Immature natural killer cell (primary cell): ENCODE data around the gene AFAP1. TPM values are rescaled to one million over a fixed set of nuclear protein-coding genes. Genes with fewer than 3 reads are reported as not detected.

Source experiments
- DNase-seq, 3 donors: peaks; one replicate each; pipeline ENCODE4 v3.0.0; 2022; ENCODE audit warnings: mixed read lengths in 1 of 3
- H3K27ac Mint-ChIP-seq, 6 donors: one replicate each; pipeline ENCODE4 v1.8.0; 2020; ENCODE audit warnings: mixed read lengths in 6 of 6, mild to moderate bottlenecking in 5 of 6, inconsistent platforms in 4 of 6, moderate library complexity in 3 of 6
- H3K27me3 Mint-ChIP-seq, 3 donors: one replicate each; pipeline ENCODE4 v1.8.0; 2020 to 2021; ENCODE audit warnings: low read depth in 3 of 3, mild to moderate bottlenecking in 3 of 3, mixed read lengths in 3 of 3, moderate library complexity in 3 of 3, inconsistent platforms in 1 of 3
- H3K36me3 Mint-ChIP-seq, 3 donors: one replicate each; pipeline ENCODE4 v1.8.0; 2020; ENCODE audit warnings: mixed read lengths in 3 of 3, inconsistent platforms in 2 of 3, mild to moderate bottlenecking in 2 of 3
- H3K4me1 Mint-ChIP-seq, 2 donors: one replicate each; pipeline ENCODE4 v1.8.0; 2020; ENCODE audit warnings: inconsistent platforms in 2 of 2, mild to moderate bottlenecking in 2 of 2, mixed read lengths in 2 of 2, moderate library complexity in 1 of 2
- H3K4me3 Mint-ChIP-seq, 5 donors: one replicate each; pipeline ENCODE4 v1.8.0; 2020; ENCODE audit warnings: mild to moderate bottlenecking in 5 of 5, mixed read lengths in 5 of 5, inconsistent platforms in 3 of 5, moderate library complexity in 3 of 5
- H3K9me3 Mint-ChIP-seq, 6 donors: one replicate each; pipeline ENCODE4 v1.8.0; 2020; ENCODE audit warnings: mild to moderate bottlenecking in 6 of 6, mixed read lengths in 6 of 6, inconsistent platforms in 4 of 6, moderate library complexity in 3 of 6
- polyA plus RNA-seq, 3 donors: library from polyadenylated mRNA; unstranded; fragments of 300-500 nt; fragmentation: Illumina TruSeq; gene quantifications; one replicate each; pipeline ENCODE4 v1.2.3, GENCODE V29; 2021

Gene AFAP1
- polyA plus RNA-seq, 3 donors from 2014 or later: 0.32 to 1.2 TPM; not detected in 1

DNA sequence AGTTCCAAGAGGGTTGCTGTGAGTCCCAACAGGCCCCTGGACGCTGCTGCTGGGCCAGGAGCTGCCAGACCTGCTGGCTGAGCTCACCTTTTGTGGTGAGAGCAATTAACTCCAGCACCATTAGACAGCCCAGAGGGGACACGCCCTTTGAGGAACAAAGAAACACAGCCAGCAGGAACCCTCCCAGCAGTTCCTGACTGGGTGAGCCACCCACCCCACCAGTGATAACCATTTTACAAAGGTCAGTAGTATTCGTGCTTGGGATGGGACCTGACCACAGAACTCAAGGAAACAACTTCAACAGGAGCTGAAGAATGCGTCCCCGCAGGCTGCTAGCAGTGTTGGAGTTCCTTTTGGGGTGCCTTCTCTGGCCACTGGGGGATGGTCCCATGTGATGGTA lies 38.8 kb upstream of the AFAP1 start:
- no peaks in the 10 kb centered on the region for H3K9me3 Mint-ChIP-seq
- H3K4me1 Mint-ChIP-seq: peaks cover 35 to 46% of the 10 kb centered on the region in 2 donors
- H3K27ac Mint-ChIP-seq: no peak overlapping the region
- no peaks in the 10 kb centered on the region for H3K36me3 Mint-ChIP-seq
- DNase-seq: no peak
- peaks cover 2 to 3% (median 3%) of the 10 kb centered on the region in 3 donors for H3K27me3 Mint-ChIP-seq
- no peak overlapping the region for H3K4me3 Mint-ChIP-seq

DNA sequence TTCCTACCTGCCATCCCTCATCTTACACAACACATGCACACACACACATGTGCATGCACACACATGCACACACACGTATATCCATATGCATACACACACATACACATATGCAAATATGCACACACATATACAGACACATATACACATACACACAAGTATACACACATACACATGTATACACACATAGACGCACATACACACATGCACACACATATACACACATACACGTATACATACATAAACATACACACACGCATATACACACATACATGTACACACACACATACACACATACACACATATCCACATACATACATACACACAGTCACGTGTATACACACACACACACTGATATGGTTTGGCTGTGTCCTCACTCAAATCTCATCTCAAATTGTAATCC lies 37.0 kb upstream of the AFAP1 start:
- no peak for DNase-seq
- Mint-ChIP-seq H3K27me3 (peaks cover 2 to 3% (median 3%) of the 10 kb centered on the region in 3 donors), H3K27ac (peak overlapping the region in 2 of 6 donors; percentile 13 to 48), H3K4me3 (no peak overlapping the region), H3K4me1 (peaks cover 45 to 55% of the 10 kb centered on the region in 2 donors), H3K9me3 (no peaks in the 10 kb centered on the region), H3K36me3 (no peaks in the 10 kb centered on the region)

DNA sequence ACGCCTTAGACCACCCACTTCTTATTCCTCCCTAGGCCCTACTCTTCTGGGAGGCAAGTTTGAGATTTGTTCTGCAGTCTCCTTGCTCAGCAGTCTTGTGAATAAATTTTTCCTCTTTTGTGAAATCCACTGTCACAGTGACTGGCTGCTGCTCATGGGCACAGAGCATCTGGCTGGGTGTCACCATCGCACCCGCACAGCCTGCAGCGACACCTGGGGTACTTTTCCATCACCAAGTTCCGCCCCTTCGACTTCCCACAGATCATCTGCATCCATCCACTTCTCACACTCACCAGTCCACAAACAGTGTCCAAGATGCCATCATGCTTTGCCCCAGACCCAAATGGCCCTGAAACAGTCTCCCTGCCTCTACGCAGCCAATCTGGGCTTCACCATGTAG lies 36.4 kb upstream of the AFAP1 start:
- peaks cover 45 to 55% of the 10 kb centered on the region in 2 donors for H3K4me1 Mint-ChIP-seq
- peak overlapping the region in 4 of 6 donors; percentile 0 to 74 (median 57) for H3K27ac Mint-ChIP-seq
- no peak overlapping the region for H3K4me3 Mint-ChIP-seq
- no peaks in the 10 kb centered on the region for H3K9me3 Mint-ChIP-seq
- peaks cover 2 to 3% (median 3%) of the 10 kb centered on the region in 3 donors for H3K27me3 Mint-ChIP-seq
- no peak for DNase-seq
- H3K36me3 Mint-ChIP-seq: no peaks in the 10 kb centered on the region

DNA sequence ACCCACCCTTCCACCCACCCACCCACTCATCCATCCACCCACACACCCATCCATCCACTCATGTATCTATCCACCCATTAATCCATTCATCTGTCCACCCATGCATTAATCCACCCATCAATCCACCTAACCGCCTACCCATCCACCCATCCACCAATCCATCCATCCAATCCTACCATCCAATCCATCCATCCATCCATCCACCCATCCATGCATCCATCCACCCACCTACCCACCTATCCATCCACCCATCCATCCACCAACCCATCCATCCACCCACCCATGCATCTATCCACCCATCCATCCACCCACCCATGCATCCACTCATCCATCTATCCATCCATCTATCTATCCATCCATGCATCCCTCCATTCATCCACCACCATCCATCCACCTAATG lies 34.8 kb upstream of the AFAP1 start:
- Mint-ChIP-seq H3K4me3 (peak overlapping the region in 1 of 5 donors; percentile 9), H3K36me3 (peaks cover 0 to 4% (median 0%) of the 10 kb centered on the region in 3 donors), H3K9me3 (no peaks in the 10 kb centered on the region), H3K27ac (peak overlapping the region in 4 of 6 donors; percentile 10 to 95 (median 57)), H3K4me1 (peaks cover 61 to 70% of the 10 kb centered on the region in 2 donors), H3K27me3 (peaks cover 6 to 12% (median 8%) of the 10 kb centered on the region in 3 donors)
- no peak for DNase-seq

DNA sequence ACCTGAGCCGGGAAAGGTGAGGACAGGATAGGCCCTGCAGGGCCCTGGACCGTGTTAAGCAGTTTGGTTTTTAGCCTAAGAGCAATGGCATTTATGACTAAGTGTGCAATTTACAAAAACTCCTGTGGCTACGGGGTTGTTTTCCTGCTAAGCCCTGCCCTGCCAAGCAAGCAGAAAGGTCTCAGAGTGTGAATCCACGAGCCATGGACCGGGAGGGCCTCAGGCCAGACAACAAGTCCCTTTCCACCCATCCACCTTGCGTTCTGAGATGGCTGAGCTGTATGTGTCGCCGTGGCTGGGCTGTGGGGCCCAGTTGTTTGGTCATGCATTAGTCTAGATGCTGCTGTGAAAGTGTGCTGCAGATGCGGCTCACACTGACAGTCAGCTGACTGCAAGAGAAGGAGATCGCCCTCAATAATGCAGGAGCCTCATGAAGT lies 33.9 kb upstream of the AFAP1 start:
- no peaks in the 10 kb centered on the region for H3K9me3 Mint-ChIP-seq
- peak overlapping the region; percentile 65 to 98 (median 92) for H3K4me3 Mint-ChIP-seq
- H3K27me3 Mint-ChIP-seq: peaks cover 12 to 16% (median 13%) of the 10 kb centered on the region in 3 donors
- peaks cover 70 to 77% of the 10 kb centered on the region in 2 donors for H3K4me1 Mint-ChIP-seq
- peak overlapping the region; percentile 95 to 99 (median 97) for H3K27ac Mint-ChIP-seq
- H3K36me3 Mint-ChIP-seq: peaks cover 0 to 4% (median 0%) of the 10 kb centered on the region in 3 donors
- DNase-seq: no peak

DNA sequence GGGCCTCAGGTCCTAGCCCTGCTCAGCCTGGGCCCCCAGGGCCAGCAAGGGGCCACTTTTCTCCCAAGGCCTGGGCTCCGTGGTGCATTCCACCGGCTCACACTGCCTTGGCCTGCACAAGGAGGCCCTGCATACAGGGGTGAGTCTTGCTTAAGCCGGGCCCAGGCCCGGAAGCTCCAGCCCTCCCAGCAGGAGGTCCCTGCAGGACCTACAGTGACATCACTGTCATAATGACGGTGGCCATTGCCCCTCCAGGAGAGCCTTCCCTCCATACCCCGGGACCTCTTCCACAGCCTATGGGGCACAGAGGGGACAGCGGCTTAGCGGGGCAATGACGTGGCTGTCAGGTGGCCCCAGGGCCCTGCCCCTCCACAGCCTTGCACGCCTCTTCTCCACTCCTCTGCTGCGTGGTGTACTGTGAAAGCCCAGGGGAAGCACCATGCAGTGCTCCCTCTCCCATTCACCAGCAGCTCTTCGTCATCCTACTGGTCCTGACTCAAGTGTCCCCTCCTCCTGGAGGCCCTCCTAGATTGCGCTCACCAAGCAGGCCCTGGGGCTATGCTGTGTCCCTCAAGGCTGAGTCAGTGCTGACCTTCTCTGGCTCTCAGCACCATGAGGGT lies 32.3 kb upstream of the AFAP1 start:
- peak overlapping the region; percentile 95 to 99 (median 97) for H3K27ac Mint-ChIP-seq
- H3K4me3 Mint-ChIP-seq: peak overlapping the region; percentile 91 to 99 (median 96)
- no peak for DNase-seq
- no peaks in the 10 kb centered on the region for H3K9me3 Mint-ChIP-seq
- H3K27me3 Mint-ChIP-seq: peaks cover 13 to 23% (median 22%) of the 10 kb centered on the region in 3 donors
- peaks cover 85 to 91% of the 10 kb centered on the region in 2 donors for H3K4me1 Mint-ChIP-seq
- peaks cover 0 to 4% (median 0%) of the 10 kb centered on the region in 3 donors for H3K36me3 Mint-ChIP-seq

DNA sequence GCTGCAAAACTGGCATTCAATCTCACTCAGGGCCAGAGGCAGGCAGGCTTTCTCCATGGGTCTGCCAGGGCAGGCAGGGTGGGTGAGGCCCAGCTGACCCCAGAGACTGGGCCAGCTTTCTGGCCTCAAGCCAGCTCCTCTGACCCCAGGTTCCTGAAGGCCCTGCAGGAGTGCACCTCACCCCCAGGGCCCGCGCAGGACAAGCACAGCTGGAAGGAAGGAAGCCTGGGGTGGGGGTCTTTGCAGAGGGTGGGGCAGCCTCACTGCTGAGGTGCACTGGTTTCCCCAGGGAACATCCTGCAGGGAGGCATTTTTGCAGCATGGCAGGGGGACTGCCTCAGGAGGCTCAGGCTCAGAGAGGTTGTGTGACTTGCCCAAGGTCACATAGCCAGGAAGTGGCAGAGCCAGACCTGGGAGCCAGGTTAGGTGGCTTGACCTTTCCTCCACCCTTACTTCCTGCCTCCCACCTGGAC lies 31.5 kb upstream of the AFAP1 start:
- Mint-ChIP-seq H3K36me3 (peaks cover 0 to 4% (median 0%) of the 10 kb centered on the region in 3 donors), H3K4me3 (peak overlapping the region; percentile 91 to 99 (median 96)), H3K4me1 (peaks cover 91 to 93% of the 10 kb centered on the region in 2 donors), H3K27ac (peak overlapping the region; percentile 95 to 99 (median 97)), H3K9me3 (no peaks in the 10 kb centered on the region), H3K27me3 (peaks cover 13 to 23% (median 23%) of the 10 kb centered on the region in 3 donors)
- no peak for DNase-seq

DNA sequence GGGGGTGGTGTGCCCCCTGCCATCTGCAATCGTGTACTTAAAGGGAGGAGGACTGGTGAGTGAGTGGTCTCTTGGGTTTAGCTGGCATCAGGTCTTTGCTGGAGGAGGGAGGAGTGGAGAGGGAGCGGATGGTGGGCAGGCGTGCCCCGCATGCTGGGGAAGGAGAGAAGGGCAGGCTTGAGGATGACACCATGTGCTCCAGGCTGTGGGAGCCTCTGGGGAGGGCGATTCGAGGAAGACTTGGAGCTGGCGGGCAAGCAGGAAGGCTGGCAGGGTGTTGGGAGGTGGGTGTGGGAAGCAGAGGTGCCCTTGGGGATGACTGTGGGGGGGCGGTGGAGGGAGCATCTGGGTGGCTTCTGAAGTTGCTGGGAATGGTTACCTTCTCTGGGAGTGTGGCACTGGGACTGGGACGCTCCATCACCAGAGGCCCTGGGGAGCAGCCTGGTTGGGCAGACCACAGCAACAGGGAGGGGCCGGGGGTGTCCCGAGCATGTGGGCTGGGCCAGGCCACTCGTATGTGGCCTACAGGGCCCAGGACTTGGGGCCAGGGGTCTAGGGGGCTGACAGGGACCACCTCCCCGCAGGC lies 30.8 kb upstream of the AFAP1 start:
- DNase-seq: no peak
- no peaks in the 10 kb centered on the region for H3K9me3 Mint-ChIP-seq
- H3K4me3 Mint-ChIP-seq: peak overlapping the region; percentile 91 to 99 (median 96)
- peaks cover 0 to 4% (median 0%) of the 10 kb centered on the region in 3 donors for H3K36me3 Mint-ChIP-seq
- peaks cover 91 to 94% of the 10 kb centered on the region in 2 donors for H3K4me1 Mint-ChIP-seq
- peak overlapping the region; percentile 95 to 99 (median 97) for H3K27ac Mint-ChIP-seq
- H3K27me3 Mint-ChIP-seq: peaks cover 18 to 24% (median 23%) of the 10 kb centered on the region in 3 donors

DNA sequence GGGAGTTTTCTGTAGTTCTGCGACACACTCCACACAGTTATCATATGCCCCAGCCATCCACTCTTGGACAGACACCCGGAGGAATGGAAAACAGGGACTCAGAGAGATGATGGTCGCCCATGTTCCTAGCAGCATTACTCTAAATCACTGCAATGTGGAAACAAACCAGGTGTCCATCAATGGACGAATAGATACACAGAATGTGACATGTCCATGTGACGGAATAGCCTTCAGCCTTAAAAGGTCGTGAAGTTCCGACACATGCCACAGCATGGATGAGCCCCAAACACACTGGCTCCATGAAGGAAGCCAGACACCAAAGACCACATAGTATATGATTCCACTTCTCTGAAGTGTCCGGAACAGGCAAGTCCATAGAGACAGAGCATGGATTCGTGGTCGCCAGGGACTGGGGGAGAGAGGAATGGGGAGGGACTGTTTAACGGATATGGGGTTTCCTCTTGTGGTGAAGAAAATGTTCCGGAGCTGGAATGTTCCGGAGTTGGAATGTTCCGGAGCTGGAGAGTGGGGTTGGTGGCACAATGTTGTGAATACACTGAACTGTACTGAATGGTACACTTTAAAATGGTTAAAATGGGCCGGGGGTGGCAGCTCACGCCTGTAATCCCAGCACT lies 28.7 kb upstream of the AFAP1 start:
- DNase-seq: no peak

DNA sequence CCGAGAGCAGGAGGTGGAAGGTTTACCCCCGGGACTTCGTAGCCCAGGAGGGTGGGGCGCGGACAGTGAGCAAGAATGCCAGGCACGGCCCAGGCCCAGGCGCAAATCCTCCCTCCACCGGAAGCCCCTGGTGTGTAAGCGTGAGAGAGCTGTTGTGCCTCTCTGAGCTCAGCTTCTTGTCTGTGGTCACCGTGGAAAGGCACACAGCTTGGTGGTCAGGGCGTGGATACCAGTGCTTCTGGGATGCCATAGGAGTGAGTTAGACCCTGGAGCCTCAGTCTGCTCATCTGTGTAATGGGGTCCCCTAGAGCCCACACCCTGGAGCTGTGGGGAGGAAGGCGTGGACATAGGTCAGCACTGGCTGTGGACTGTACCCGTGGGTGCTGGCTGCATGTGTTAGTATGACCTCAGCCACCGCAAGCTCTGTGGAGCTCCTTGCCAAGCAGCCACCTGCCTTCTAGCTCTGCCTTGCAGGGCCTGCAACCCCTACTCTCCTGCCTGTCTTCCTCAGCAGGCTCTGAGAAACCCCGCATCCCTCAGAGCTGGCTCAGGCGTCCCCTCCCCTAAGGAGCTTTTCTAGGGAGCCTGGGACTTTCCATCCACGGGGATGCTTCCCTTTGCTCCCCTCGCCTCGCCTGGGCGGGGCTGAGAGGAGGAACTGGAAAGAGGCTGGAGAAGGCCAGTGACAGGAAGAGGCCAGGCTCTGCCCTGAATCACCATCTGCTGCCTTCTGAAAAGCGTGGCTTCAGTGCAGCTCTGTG lies 28.0 kb upstream of the AFAP1 start:
- Mint-ChIP-seq H3K4me3 (peak overlapping the region; percentile 49 to 80 (median 74)), H3K27me3 (peaks cover 18 to 36% (median 23%) of the 10 kb centered on the region in 3 donors), H3K27ac (peak overlapping the region; percentile 83 to 97 (median 92)), H3K4me1 (peaks cover 95 to 98% of the 10 kb centered on the region in 2 donors), H3K36me3 (peaks cover 0 to 4% (median 0%) of the 10 kb centered on the region in 3 donors), H3K9me3 (no peaks in the 10 kb centered on the region)
- peak; percentile 59 to 62 (median 60) for DNase-seq

More for the DNA sequence above, 28.7 kb upstream of the AFAP1 start:
- Mint-ChIP-seq H3K9me3 (no peaks in the 10 kb centered on the region), H3K4me1 (peaks cover 95 to 98% of the 10 kb centered on the region in 2 donors), H3K36me3 (peaks cover 0 to 4% (median 0%) of the 10 kb centered on the region in 3 donors), H3K27ac (peak overlapping the region; percentile 83 to 97 (median 92)), H3K27me3 (peaks cover 18 to 36% (median 23%) of the 10 kb centered on the region in 3 donors), H3K4me3 (peak overlapping the region; percentile 49 to 80 (median 74))

DNA sequence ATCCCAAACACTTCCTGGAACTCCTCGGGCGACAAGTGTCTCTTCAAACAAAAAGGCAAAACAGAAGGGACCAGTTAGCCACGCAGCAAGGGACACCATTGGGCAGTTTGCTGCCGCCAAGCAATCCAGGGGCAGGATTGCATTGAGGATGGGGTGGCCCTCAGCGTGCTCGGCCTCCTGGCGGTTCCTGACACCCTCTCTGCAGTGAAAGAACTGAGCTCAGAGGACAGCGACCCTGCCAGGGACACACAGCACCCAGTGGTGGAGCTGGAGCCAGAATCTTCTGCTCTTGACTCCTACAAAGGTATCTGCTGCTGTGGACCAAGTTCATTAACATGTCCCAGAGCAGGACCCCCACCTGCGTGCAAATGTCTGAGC lies 27.4 kb upstream of the AFAP1 start:
- Mint-ChIP-seq H3K4me1 (peaks cover 91 to 94% of the 10 kb centered on the region in 2 donors), H3K4me3 (peak overlapping the region; percentile 49 to 80 (median 74)), H3K9me3 (no peaks in the 10 kb centered on the region), H3K27ac (peak overlapping the region; percentile 83 to 97 (median 92)), H3K27me3 (peaks cover 18 to 36% (median 23%) of the 10 kb centered on the region in 3 donors), H3K36me3 (peaks cover 0 to 4% (median 0%) of the 10 kb centered on the region in 3 donors)
- no peak for DNase-seq

DNA sequence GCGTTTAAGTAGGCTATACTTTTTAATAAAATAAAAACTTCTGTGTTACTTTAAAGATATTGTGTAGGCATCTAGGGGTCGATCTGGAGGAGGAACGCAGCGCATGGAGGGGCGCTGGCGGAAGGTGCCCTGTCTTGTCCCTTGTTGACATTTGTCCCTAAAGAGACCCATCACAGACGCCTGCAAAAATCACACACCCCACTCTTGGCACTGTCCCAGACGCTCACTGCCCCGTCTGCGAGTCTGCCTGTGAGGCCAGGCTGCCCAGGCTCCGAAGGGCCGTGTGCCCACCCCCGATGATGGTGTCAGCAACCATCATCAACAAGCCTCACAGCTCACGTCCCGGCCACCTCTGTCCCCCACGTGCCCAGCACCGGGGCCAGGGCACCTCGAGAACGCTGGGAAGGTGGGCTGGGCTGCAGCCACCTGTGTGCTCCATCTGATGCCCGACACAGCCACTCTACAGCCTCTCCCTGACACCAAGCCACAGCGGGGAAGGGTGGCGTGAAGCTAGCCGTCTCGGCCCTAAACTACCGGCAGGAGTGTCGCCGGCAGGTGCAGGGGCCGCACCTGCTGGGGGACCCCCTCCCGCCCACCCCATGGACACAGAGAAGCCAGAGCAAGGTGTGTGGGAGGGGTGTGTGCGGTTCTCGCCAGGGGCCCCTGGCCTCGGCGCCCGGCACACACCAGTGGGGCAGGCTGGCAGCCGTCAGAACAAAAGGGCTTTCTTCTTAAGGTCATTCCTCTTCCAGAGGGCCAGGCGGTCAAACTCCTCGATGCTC lies 26.8 kb upstream of the AFAP1 start:
- H3K4me3 Mint-ChIP-seq: peak overlapping the region; percentile 64 to 80 (median 74)
- peak overlapping the region; percentile 90 to 97 (median 96) for H3K27ac Mint-ChIP-seq
- no peak for DNase-seq
- H3K4me1 Mint-ChIP-seq: peaks cover 87 to 90% of the 10 kb centered on the region in 2 donors
- peaks cover 0 to 4% (median 0%) of the 10 kb centered on the region in 3 donors for H3K36me3 Mint-ChIP-seq
- H3K27me3 Mint-ChIP-seq: peaks cover 18 to 36% (median 23%) of the 10 kb centered on the region in 3 donors
- no peaks in the 10 kb centered on the region for H3K9me3 Mint-ChIP-seq
